GM21360 (cell line): ENCODE measurements around the gene EFCAB11.

Source experiments
- ATAC-seq: cut with Tn5 transposase; IDR thresholded peaks from one replicate; pipeline ENCODE4 v1.9.1; 2021; ENCODE audit warnings: mild to moderate bottlenecking, moderate library complexity; ENCODE audit not compliant: unreplicated experiment

The EFCAB11 gene

DNA sequence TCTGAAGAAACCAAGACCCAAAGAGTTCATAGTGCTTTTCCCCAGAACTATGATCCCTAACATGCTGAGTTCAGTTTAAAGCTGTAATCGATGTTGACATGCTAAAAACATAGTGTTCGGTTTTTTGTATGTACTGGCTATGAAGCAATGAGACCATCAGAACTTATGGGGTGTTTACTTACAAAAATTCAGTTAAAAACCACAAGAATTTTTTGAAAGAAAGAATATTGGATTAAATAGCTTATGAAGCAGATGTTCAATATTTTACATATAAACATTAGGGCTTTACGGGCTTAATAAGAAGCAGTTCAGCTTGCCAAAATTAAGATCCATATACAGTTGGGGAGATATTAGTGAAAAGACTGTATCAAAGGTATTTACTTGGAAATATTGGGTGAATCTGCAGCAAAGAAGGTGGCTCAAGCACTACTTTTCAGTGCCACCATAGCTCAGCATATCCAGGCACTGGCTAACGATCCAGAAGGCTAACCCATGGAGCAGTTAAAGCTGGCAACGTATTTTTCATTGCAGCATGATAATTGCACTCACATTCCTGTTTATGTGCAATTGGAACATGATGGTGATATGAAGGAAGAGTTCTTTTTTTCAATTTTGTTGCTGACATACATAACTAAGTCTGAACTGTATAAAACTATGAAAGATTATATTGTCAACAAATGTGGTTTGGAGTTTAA is 125.9 kb downstream of the EFCAB11 start:
- no peak for ATAC-seq

GRCh38 chr14:89827265-89827664 is 127.3 kb downstream of the EFCAB11 start:
- ATAC-seq = no peak

DNA sequence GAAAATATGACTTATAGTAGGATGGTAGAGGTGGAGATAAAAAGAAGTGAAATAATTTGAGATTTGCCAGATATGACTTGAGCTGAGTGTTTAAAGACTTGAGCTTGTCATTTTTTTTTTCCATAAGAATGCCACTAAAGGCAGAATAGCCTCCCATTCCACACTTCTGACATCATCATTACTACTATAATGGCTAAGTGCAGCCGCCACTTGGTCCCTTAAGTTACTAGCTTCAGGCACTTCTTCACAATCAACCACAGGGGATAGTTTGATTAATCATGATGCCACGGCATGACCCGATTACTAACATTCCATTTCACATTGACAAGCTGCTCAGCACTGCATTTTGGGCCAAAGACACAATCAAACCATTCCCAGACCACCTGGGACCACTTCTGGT is 127.9 kb downstream of the EFCAB11 start:
- ATAC-seq = no peak

- no peak for ATAC-seq
Observed at GRCh38 chr14:89823743-89824142, 130.8 kb downstream of the EFCAB11 start.

GRCh38 chr14:89814126-89814525 is 140.4 kb downstream of the EFCAB11 start:
- ATAC-seq = no peak

DNA sequence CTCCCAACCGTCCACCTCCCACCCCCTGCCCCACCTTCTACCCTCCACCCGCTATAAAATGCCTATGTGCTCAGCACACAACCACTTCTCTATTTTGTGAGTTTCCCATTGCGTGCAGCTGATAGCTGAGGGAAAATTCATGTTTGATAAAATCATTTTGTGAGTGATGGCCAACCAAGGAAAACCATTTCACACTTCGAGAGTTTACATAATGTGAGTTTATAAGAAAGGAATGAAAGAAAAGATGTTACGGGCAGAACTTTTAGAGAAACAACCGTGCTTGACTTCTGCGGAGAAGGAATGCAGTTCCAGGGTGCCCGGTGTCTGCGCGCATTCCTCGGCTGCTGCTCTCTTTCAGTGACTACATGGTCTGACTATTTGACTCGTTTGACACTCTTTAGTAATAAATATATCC is 140.9 kb downstream of the EFCAB11 start:
- ATAC-seq = no peak

GRCh38 chr14:89811954-89812575 is 142.5 kb downstream of the EFCAB11 start:
- ATAC-seq = no peak

- ATAC-seq = no peak
Observed at GRCh38 chr14:89810101-89810500, 144.4 kb downstream of the EFCAB11 start.

GRCh38 chr14:89807892-89808291 is 146.6 kb downstream of the EFCAB11 start:
- ATAC-seq = no peak

- no peak for ATAC-seq
Observed at GRCh38 chr14:89807151-89807550, 147.4 kb downstream of the EFCAB11 start.

DNA sequence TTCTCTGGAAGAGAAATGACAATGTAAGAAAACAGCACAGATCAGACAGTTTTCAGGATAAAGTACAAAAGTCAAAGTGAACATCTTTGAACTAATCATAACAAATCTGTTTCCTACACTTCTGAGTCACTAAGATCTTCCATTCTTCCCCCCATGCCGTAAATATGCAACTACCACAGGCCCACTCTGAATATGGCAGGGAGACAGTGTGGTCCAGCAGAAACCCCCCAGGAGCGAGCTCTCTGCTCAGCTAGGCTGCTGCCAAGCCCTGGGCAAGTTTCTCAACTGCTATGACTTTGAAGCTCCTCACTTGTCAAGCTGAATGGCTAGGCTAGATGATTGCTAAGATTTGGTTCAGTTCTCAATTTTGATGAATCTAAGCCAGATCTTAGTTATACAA is 148.1 kb downstream of the EFCAB11 start:
- ATAC-seq = no peak

GRCh38 chr14:89805501-89805900 is 149.0 kb downstream of the EFCAB11 start:
- no peak for ATAC-seq

GRCh38 chr14:89803542-89803941 is 151.0 kb downstream of the EFCAB11 start:
- no peak for ATAC-seq

- no peak for ATAC-seq
Observed at GRCh38 chr14:89801136-89801535, 153.4 kb downstream of the EFCAB11 start.

GRCh38 chr14:89798212-89798773 is 156.2 kb downstream of the EFCAB11 start:
- no peak for ATAC-seq

DNA sequence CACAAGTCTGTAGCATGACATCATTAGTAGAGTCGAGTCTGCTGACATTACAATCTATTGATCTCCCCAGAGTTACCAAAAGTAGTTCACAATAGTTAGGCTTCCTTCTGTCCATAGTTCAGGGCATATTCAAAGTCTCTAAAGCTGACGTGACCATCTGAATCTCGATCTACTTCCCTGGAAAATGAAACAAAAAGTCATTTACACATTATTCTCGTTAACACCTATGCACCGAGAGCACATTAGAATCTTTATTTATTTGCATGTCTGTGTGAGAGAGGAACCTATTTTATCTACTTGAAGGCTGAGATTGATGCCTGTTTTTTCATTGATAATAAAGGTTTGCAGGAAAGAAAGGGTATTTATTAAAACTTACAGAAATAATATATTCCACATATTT is 157.4 kb downstream of the EFCAB11 start:
- peak; percentile 52 for ATAC-seq

GRCh38 chr14:89794096-89794495 is 160.4 kb downstream of the EFCAB11 start:
- no peak for ATAC-seq

GRCh38 chr14:89793367-89793716 is 161.2 kb downstream of the EFCAB11 start:
- ATAC-seq = no peak

DNA sequence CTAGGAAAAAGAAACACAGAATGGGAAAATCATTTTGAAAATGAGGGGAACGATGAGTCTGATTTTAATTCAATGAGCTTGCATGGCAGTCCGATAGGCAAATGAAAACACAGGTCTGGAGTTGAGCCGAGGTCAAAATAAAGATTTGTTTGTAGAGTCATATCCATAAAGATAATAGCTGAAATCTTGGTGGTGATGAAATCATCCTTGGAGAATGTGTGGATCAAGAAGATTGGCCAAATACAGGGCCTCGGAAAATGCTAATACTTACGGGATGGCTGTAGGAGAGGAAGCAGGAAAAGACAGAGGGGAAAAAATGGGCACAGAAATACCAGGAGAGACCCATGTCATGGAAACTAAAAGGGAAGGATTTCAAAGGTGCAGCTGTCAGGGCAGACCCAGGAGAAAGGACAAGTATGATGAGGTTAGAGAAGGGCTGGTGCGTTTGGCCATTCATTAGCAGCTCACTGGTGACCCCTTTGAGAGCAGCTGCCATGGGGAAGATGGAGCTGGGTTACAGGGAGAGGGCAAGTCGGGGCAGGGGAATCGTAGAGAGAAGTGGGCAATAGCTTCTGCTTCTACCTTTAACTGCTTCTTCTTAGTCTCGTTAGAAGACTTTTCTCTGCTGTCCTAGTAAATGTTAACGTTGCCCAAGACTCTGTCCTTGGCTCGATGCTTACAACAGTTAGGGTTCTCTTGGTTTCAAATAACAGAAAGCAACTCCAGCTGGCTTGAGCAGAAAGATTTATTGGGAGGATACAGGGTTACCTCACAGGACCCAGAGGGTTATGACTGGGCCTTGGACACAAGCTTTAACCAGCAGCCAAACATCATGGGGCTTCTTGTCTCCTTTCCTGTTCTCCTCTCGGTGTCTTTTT is 161.8 kb downstream of the EFCAB11 start:
- no peak for ATAC-seq

DNA sequence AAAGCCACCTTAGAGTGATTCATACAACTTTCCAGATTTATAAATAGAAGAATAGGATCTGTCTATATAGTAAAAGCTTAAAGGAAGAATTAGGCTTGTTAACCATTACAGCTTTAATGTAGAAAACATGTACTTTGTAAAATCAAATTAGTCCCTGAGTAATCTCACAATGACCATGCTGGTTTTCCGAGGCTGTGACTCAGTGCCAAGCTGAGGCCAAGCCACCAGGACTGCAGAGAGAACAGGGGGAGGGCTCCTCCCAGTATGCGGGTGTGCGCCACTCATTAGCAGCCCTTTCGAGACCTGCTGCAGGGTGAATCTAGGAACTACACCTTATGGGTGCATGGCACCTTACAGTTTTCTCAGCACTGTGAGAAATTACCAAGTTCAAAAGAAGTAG is 167.0 kb downstream of the EFCAB11 start:
- ATAC-seq = no peak

GRCh38 chr14:89781046-89781445 is 173.5 kb downstream of the EFCAB11 start:
- ATAC-seq = no peak

GRCh38 chr14:89779707-89780106 is 174.8 kb downstream of the EFCAB11 start:
- no peak for ATAC-seq
